Stimulated activated CD8-positive, alpha-beta memory T cell treated with anti-CD3 and anti-CD28 coated beads, Interleukin-4, amount 100 ng/mL, for 48 hours (primary cell): ENCODE measurements around the gene CD300C.
"Not testable (repeated sequence)": the region's sequence is repeated elsewhere in the genome, so short reads cannot be mapped to it uniquely, and the experiment has no call there.

Experiments
- DNase-seq: peaks from one replicate; pipeline ENCODE4 v3.0.0-alpha.2; 2020

Gene CD300C

GRCh38 chr17:74529243-74529642, 16.7 kb downstream of the CD300C start:
- no peak for DNase-seq

GRCh38 chr17:74528491-74529199, 17.3 kb downstream of the CD300C start:
- no peak for DNase-seq

- peak; percentile 12 for DNase-seq
These were observed 18.2 kb downstream of the CD300C start for GRCh38 chr17:74527756-74528155.

- no peak for DNase-seq
These were observed 18.8 kb downstream of the CD300C start for GRCh38 chr17:74527081-74527480.

- DNase-seq = no peak
These were observed 19.2 kb downstream of the CD300C start for GRCh38 chr17:74526681-74527080.

GRCh38 chr17:74525781-74526288, 20.1 kb downstream of the CD300C start:
- no peak for DNase-seq

GRCh38 chr17:74525465-74525725, 20.5 kb downstream of the CD300C start:
- no peak for DNase-seq

- no peak for DNase-seq
These were observed 21.1 kb downstream of the CD300C start for GRCh38 chr17:74524653-74525464.

- DNase-seq = no peak
These were observed 22.6 kb downstream of the CD300C start for GRCh38 chr17:74523308-74523707.

GRCh38 chr17:74522381-74523105, 23.4 kb downstream of the CD300C start:
- no peak for DNase-seq

GRCh38 chr17:74521701-74522201, 24.2 kb downstream of the CD300C start:
- DNase-seq = peak; percentile 45

- no peak for DNase-seq
These were observed 25.0 kb downstream of the CD300C start for GRCh38 chr17:74520790-74521480.

GRCh38 chr17:74520016-74520434, 25.9 kb downstream of the CD300C start:
- peak; percentile 44 for DNase-seq

GRCh38 chr17:74518413-74518981, 27.4 kb downstream of the CD300C start:
- DNase-seq = not testable (repeated sequence)

- no peak for DNase-seq
These were observed 29.2 kb downstream of the CD300C start for GRCh38 chr17:74516561-74517328.

GRCh38 chr17:74515941-74516340, 30.0 kb downstream of the CD300C start:
- DNase-seq = no peak

- peak; percentile 62 for DNase-seq
These were observed 31.1 kb downstream of the CD300C start for GRCh38 chr17:74514632-74515334.

GRCh38 chr17:74513987-74514631, 31.8 kb downstream of the CD300C start:
- peak; percentile 69 for DNase-seq

- DNase-seq = peak; percentile 72
These were observed 33.3 kb downstream of the CD300C start for GRCh38 chr17:74512624-74513091.

GRCh38 chr17:74512036-74512435, 33.9 kb downstream of the CD300C start:
- DNase-seq = no peak
